K562 (cell line): ENCODE results near the gene CIAO2B. TPM values are rescaled to one million over a fixed set of nuclear protein-coding genes. Genes with fewer than 3 reads are reported as not detected.

Experiments used
- ATAC-seq: fragments of 200-7000 bp; cut with Tn5 transposase; 3 replicates; pipeline ENCODE4 v1.9.1; 2020; ENCODE audit warnings: moderate library complexity
- BruUV-seq: library from RNA; stranded (reverse); fragments of 400-500 nt; replicated peaks from 2 replicates; lab custom pipeline; 2021; lab: Mats Ljungman, UMichigan
- CTCF ChIA-PET: fragments of 300-600 bp; formaldehyde crosslinking; extraction: SDS; loops from one replicate; lab custom pipeline; 2021; ENCODE audit warnings: low intra/inter-chr PET ratio; lab: Yijun Ruan, JAX
- POLR2A ChIA-PET: fragments of 300-600, 350-650 bp; sonication (Branson Sonifier 250); formaldehyde crosslinking; extraction: SDS; loops from one replicate; lab custom pipeline; 2021; ENCODE audit warnings: antibody characterized with exemption, inconsistent platforms; lab: Yijun Ruan, JAX
- DNase-seq, 4 experiments: peaks; one replicate each; pipeline versions ENCODE4 v3.0.0 to v3.0.0-alpha.2; 2011 to 2018; ENCODE audit warnings: low spot score in 3 of 4, mixed read lengths in 3 of 4; ENCODE audit errors: extremely low read depth in 1 of 4
- FAIRE-seq: peaks from 2 replicates; lab custom pipeline; 2011; peaks lifted over from hg19 to GRCh38; lab: Jason Lieb, UNC
- H2AFZ ChIP-seq: 2 replicates; pipeline ENCODE4 v1.6.0; 2011; ENCODE audit warnings: low read depth, low read length, control low read depth, inconsistent platforms
- H3K27ac ChIP-seq: fragments of 200-600 bp; 3 replicates; pipeline ENCODE4 v1.8.0; 2011; ENCODE audit warnings: low read depth, mild to moderate bottlenecking, control low read depth, inconsistent platforms, low read length, moderate library complexity, mixed read lengths; ENCODE audit errors: extremely low read depth
- H3K27me3 ChIP-seq, 2 experiments: fragments of 300-600 bp in 1 of 2; 2 replicates in 1 of 2; 3 replicates in 1 of 2; pipeline versions ENCODE4 v1.6.0 to v1.8.0; 2011; ENCODE audit warnings: inconsistent platforms in 2 of 2, low read length in 2 of 2, mild to moderate bottlenecking in 1 of 2, mixed read lengths in 1 of 2, moderate library complexity in 1 of 2; ENCODE audit not compliant: control insufficient read depth in 2 of 2, insufficient read depth in 2 of 2
- H3K36me3 ChIP-seq: fragments of 300-600 bp; 3 replicates; pipeline ENCODE4 v1.8.0; 2011; ENCODE audit warnings: mild to moderate bottlenecking, low read length, inconsistent platforms; ENCODE audit not compliant: control insufficient read depth, insufficient read depth
- H3K4me1 ChIP-seq, 2 experiments: fragments of 200-600 bp in 1 of 2; replicated peaks in 1 of 2; 2 replicates in 1 of 2; 3 replicates in 1 of 2; pipeline versions ENCODE4 v1.5.1 to v1.8.0; 2011; ENCODE audit warnings: inconsistent platforms in 2 of 2, low read length in 2 of 2, mild to moderate bottlenecking in 1 of 2, mixed read lengths in 1 of 2, moderate library complexity in 1 of 2; ENCODE audit not compliant: control insufficient read depth in 2 of 2, insufficient read depth in 2 of 2
- H3K4me2 ChIP-seq: 2 replicates; pipeline ENCODE4 v1.6.1; 2011; ENCODE audit warnings: low read length, control low read depth, inconsistent platforms, mixed read lengths; ENCODE audit not compliant: insufficient read depth
- H3K4me3 ChIP-seq: fragments of 200-600 bp; sonication (generic), shearing (Covaris generic); 2 replicates; pipeline ENCODE4 v1.5.1; 2016; ENCODE audit warnings: control low read depth, inconsistent platforms
- H3K79me2 ChIP-seq: fragments of 200-600 bp; 3 replicates; pipeline ENCODE4 v1.8.0; 2011; ENCODE audit warnings: low read length, inconsistent platforms; ENCODE audit not compliant: control insufficient read depth, insufficient read depth
- H3K9ac ChIP-seq, 2 experiments: 2 replicates each; pipeline versions ENCODE4 v1.6.0 to v1.6.1; 2011; ENCODE audit warnings: low read depth in 2 of 2, low read length in 2 of 2, control low read depth in 1 of 2, inconsistent platforms in 1 of 2, mild to moderate bottlenecking in 1 of 2, mixed read lengths in 1 of 2; ENCODE audit not compliant: insufficient read depth in 1 of 2
- H3K9me1 ChIP-seq: one replicate; pipeline ENCODE4 v1.6.0; 2011; ENCODE audit warnings: inconsistent platforms, mild to moderate bottlenecking, low read length, moderate library complexity; ENCODE audit not compliant: control insufficient read depth, insufficient read depth
- H3K9me3 ChIP-seq: replicated peaks from 2 replicates; pipeline ENCODE4 v1.5.1; 2011; ENCODE audit warnings: low read depth, low read length, inconsistent platforms; ENCODE audit not compliant: control insufficient read depth, insufficient read depth
- H4K20me1 ChIP-seq: replicated peaks from 2 replicates; pipeline ENCODE4 v1.6.1; 2011; ENCODE audit warnings: low read length, inconsistent platforms, mixed read lengths; ENCODE audit not compliant: control insufficient read depth, insufficient read depth
- SRSF9 ChIP-seq: fragments of 200-400 bp; formaldehyde crosslinking; IDR thresholded peaks from 2 replicates; pipeline ENCODE4 v1.6.1; 2017; ENCODE audit warnings: low read depth, low read length, borderline replicate concordance
- ZNF121 ChIP-seq: sonication (generic); formaldehyde crosslinking; conservative IDR thresholded peaks from 2 replicates; pipeline ENCODE4 v1.8.0; 2022; ENCODE audit warnings: missing genetic modification reagents
- WGBS: fragments of 100-300 bp; shearing (Covaris generic); methylation state at CpG from one replicate; pipeline ENCODE4 v1.1.6; 2016; ENCODE audit warnings: low coverage, mixed read lengths; ENCODE audit not compliant: insufficient coverage; ENCODE audit errors: missing lambda C conversion rate; 5-methylcytosine and 5-hydroxymethylcytosine counted together
- in situ Hi-C: fragments of 300-500 bp; cut with MboI; formaldehyde crosslinking; loops from 4 replicates; pipeline ENCODE4 v1.15.0; 2018; ENCODE audit warnings: inconsistent platforms, mixed read lengths
- intact Hi-C: fragments of 100-400 bp; cut with micrococcal nuclease; formaldehyde crosslinking; loops from 2 replicates; pipeline ENCODE4 v1.14.2; 2022
- polyA plus RNA-seq, 8 experiments: library from polyadenylated mRNA; depleted of rRNA in 4 of 8; stranded (reverse) in 5 of 8; unstranded in 3 of 8; fragments of >200 nt; fragmentation: Nextera tagmentation in 2 of 8; fragmentation: Illumina TruSeq in 1 of 8; extraction: Ambion mirVana in 2 of 8; extraction: Trizol in 1 of 8; gene quantifications; 2 replicates each; pipeline versions ENCODE4 v1.2.1 to v1.2.3, GENCODE V29; 2011 to 2014; ENCODE audit warnings: inconsistent platforms in 1 of 8, missing spikeins in 1 of 8
- total RNA-seq, 7 experiments: library from RNA; depleted of rRNA in 6 of 7; stranded (reverse); fragments of >200 nt in 6 of 7; fragmentation: Illumina TruSeq in 2 of 7; extraction: Trizol in 2 of 7; gene quantifications; 2 replicates each; pipeline versions ENCODE4 v1.2.1 to v1.2.3, GENCODE V29; 2011 to 2021; ENCODE audit warnings: low replicate concordance in 1 of 7

The CIAO2B gene
- total and polyA plus RNA-seq, 9 of the 15 experiments (the other 6 are each of a cell fraction or from before 2014, with no cell fraction given), result 86.8 to 182 (median 113) TPM

- Histone ChIP-seq H3K4me2 (no peak overlapping the region), H3K4me3 (no peak overlapping the region), H3K36me3 (no peaks in the 10 kb centered on the region), H3K27me3 (no peaks in the 10 kb centered on the region), H3K79me2 (no peaks in the 10 kb centered on the region), H3K4me1 (peaks cover 7 to 10% of the 10 kb centered on the region in 2 experiments; a peak in 2 of 5 replicates), H2AFZ (no peak overlapping the region), H4K20me1 (no peaks in the 10 kb centered on the region), H3K9me1 (no peaks in the 10 kb centered on the region), H3K27ac (no peak overlapping the region), H3K9me3 (peaks cover 2% of the 10 kb centered on the region), H3K9ac (no peak overlapping the region)
- POLR2A ChIA-PET, result interaction anchor here (1.5 kb wide), 1 partner anchor 9 kb away, joined by 3 read pairs; no protein-coding TSS in a partner anchor
- CTCF ChIA-PET, result no interaction called here
- no peak for FAIRE-seq
- in situ Hi-C loops, result loop anchor here (25.0 kb wide), 2 partner anchors 210 to 460 kb away; partner anchors contain the start of genes B3GNT9, FBXL8, HSF4 and NOL3
- BruUV-seq, result no TSS peak
- TF ChIP-seq SRSF9, result no peak
- TF ChIP-seq ZNF121, result peak; percentile 74
- WGBS, result 46% methylated on average over 7 of the region's 7 CpGs
- DNase-seq, result no peak
- ATAC-seq, result no peak
- intact Hi-C loops, result loop anchor here (5.0 to 10.0 kb wide), 4 partner anchors 65 to 512 kb away; partner anchors contain the start of genes FHOD1, MATCAP1 and SLC9A5
These were observed 18.4 kb upstream of the CIAO2B start for GRCh38 chr16:66952430-66953110.
